ENCODE data around the gene MMP2.

The MMP2 gene

DNA sequence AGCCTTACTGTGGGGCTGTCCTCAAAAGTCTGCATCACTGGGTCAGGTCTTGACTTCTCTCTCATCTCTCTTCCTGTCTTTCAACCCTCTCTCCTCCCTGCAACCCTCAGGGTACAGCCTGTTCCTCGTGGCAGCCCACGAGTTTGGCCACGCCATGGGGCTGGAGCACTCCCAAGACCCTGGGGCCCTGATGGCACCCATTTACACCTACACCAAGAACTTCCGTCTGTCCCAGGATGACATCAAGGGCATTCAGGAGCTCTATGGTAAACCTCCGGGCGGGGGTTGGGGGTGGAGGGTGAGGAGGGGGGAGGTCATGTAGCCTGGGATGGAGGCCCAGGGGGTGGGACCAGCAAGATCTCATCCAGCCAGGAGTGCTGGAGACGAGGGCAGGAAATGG is 12.7 kb downstream of the MMP2 start:
- DNase-seq (ENCODE audit: extremely low read depth in 1 of 2, low read depth in 1 of 2) = no peak

DNA sequence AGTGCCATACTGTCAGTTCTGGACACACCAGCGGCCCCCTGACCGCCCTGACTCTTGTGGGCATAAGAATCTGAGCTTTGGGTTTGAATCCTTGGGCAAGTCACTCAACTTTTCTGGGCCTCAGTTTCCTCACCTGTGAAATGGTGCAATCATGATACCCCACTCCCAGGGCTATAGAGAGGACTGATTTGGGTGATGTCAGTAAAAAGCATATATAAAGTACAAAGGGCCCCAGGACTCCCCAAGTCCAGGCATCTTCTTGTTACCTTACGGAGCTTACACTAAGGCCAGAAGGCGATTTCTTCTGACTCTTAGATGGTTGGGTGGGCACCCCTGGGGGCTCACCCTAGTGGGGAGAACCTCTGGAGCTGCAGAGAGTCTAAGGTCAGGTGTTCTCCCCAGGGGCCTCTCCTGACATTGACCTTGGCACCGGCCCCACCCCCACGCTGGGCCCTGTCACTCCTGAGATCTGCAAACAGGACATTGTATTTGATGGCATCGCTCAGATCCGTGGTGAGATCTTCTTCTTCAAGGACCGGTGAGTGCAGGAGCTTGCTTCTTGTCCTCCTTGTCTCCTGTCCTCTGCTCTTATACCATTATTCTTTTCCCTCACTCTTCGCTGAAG is 13.9 kb downstream of the MMP2 start:
- DNase-seq (ENCODE audit: extremely low read depth in 1 of 2, low read depth in 1 of 2) = no peak

DNA sequence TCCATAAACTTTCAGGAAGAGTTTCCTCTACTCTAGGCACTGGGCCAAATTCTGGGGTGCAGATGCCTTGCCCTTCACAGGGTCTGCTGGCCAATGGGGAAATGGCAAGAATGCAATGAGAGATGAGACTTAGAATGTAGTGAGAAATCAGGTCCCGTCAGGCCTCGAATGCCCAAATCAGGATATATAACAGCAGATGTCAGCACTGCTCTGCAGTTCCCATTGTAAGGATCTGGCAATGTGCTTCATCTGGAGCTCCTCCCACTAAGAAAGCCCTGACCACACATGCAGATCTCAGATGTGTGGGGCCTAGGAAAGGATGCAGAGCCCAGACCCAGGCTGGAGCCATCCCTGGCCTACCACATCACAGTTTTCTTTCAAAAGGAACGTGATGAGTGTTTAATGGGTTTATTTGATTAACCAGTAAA is 16.0 kb downstream of the MMP2 start:
- no peak for DNase-seq (ENCODE audit: extremely low read depth in 1 of 2, low read depth in 1 of 2)

DNA sequence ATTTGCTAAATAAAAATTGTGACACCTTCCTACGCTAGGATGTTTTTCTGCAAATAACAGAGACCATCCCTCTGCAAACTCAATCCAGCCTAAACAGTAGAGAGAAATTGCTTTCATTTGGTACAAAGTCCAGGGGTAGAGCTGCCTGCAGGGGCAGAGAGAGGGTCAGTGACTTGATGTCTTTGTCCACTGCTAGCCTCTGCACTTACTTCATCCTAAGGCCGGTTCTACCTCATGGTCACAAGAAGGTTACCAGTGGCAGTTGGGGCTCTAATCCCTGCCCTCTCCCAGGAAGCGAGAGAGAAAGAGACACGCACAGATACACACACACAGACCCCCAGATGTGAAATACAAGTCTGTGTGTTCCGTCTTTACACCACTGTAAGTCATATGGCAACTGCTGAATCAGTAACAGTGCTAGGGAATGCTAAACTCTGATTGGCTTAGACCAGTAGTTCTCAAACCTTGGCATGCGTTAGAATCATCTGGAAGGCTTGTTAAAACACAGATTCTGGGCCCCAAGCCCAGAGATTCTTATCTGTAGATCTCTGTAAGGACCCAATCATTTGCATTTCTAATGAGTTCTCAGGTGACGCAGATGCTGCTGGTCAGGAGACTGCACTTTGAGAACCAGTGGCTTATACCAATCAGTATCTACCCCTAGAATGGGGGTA is 16.8 kb downstream of the MMP2 start:
- DNase-seq (ENCODE audit: extremely low read depth in 1 of 2, low read depth in 1 of 2) = no peak

DNA sequence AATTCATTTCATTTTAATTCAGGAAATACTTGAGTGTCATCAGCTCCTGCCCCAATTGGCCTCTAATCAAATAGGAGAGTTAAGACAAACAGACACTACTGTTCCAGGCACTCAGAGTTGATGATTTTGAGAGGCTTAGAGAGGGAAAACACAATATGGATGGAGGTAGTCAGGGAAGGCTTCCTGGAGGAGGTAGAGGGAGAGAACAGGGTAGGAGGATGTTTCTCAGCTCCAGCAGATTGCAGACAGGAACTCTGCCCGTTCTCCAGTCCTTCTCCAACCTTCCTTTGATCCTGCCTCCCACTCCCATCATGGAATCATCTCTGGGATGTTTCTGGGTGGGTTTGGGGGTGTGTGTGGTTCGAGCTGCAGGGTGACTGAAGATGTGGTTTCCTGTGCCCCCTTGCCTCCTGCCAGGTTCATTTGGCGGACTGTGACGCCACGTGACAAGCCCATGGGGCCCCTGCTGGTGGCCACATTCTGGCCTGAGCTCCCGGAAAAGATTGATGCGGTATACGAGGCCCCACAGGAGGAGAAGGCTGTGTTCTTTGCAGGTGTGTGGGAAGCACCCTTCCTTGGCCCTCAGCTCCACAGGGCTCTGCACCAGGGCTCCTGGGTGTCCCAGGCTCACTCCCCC is 17.6 kb downstream of the MMP2 start:
- DNase-seq (ENCODE audit: extremely low read depth in 1 of 2, low read depth in 1 of 2) = no peak

DNA sequence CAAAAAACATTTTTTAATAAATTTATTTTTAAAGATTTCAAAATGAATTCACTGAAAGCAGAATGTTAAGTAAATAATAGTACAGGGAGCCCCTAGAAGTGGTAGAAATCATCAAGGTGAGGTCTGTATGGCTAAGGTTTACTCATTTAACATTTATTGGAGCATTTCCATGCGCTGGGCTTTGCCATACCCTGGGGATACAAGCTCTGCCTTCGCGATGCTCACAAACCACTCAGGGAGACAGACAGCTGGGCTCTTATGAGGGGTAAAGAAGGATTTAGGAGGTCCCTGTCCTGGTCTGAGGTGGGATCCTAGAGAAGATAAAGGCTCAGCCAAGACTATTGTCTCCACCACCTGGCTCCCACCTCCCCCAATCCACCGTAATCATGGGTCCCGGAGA is 18.6 kb downstream of the MMP2 start:
- DNase-seq (ENCODE audit: extremely low read depth in 1 of 2, low read depth in 1 of 2) = no peak

DNA sequence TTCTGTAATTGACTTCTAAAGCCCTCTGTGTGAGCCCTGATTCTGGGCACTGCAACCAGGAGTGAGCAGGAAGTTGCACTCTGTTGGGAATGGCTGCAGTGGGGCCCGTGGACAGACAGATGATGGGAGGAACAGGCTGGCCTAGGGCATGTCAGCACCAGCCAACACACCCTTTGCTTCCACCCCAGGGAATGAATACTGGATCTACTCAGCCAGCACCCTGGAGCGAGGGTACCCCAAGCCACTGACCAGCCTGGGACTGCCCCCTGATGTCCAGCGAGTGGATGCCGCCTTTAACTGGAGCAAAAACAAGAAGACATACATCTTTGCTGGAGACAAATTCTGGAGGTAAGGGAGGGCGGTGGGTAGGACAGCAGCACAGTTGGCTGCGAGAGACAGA is 19.1 kb downstream of the MMP2 start:
- no peak for DNase-seq (ENCODE audit: extremely low read depth in 1 of 2, low read depth in 1 of 2)

DNA sequence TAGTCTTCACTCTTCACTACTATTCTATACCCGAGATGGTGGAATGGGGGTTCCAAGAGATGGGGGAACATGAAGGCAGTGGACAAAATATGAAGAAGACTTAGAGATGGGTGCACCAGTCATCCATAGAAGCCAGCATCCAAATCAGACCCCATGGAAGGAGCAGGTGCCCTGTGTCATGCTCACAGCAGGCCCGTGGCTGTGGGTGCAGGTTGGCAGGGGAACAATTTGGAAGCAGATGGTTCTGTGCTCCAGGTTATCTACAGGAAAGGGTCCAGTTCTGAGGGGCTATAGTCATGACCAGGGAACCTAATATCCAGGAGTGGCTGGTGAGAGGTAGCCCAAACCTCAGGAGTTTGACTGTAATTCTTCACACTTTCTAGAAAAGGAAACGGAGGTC is 20.3 kb downstream of the MMP2 start:
- no peak for DNase-seq (ENCODE audit: extremely low read depth in 1 of 2, low read depth in 1 of 2)

DNA sequence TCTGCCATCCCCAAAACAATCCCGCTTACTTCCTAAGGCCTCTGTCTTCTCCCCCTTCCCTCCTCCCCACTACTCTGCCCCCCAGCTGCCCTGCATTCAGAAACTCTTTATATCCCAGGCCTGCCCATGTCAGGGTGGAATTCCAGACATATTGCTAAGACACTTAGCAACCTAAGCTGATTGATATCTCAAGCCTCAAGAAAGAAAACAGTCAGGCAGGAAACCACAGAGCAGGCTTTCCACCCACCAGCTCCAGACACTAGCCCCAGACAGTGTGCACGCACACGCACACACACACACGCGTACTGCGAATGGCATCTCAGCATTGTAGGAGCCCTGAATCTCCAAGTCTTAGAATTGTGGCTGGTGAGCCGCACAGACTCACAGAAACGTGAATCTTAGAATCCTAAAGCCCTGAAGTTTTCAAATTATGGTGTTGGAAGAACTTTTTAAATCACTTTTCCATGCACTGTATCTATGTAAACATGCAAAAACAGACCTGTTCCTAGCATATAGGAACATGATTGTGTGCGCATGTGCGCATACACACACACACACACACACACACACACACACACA is 21.0 kb downstream of the MMP2 start:
- DNase-seq (ENCODE audit: extremely low read depth in 1 of 2, low read depth in 1 of 2) = no peak

DNA sequence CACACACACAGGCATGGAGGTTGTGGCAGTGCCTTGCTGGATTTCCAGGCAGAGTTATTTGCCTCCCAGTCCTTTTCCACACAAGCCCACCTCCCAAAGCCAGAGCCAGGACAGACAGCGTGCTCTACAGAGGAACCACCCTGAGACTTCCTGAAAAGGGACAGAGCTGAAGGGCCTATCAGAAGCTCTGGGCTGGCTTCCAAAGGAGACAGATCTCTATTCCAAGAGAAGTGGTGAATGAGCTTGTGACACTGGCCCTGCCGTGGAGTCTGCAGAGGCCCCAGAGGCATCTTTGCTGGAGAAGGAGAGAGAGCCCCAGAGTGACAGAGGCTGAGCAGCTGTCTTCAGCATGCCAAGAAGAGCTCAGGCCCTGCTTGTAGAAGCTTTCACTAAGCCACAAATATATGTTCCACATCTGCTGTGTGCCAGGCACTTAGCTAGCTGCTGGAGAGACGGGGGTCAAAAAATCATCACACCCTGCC is 21.6 kb downstream of the MMP2 start:
- DNase-seq (ENCODE audit: extremely low read depth in 1 of 2, low read depth in 1 of 2) = no peak

DNA sequence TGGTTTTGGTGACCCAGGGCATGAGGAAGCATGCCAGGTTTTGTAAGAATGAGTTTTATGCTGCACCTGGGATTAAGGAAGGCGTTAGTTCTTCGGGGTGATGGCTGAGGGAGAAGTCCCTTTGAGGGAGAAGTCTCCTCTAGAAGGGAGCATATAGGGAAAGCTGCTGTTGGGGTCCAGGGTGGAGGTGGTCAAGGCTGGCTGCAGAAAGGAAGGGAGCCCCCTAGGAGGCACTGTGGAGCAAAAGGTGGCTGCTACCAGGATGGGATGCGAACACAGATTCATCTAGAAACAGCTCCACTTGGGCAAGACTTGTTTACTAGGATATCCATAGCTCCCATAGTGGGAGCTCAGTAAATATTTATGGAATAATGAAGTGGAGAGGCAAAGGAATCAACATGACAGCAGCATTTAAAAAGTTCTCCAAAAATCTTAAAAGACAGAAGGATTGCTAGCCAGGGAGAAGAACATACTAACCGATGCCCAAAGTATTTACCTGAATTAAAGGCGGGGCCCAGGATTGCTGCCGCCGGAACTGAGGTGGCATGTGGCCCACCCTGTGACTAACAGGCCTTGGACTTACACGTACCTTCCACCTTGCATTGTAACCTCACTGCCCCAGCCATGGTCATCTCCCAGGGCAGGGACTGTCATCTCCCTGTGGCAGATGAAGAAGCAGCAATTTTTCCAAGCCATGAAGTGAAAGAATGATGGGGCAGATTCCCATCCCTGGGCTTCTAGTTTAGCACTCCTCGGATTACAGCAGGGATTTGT is 22.7 kb downstream of the MMP2 start:
- no peak for DNase-seq (ENCODE audit: extremely low read depth in 1 of 2, low read depth in 1 of 2)

DNA sequence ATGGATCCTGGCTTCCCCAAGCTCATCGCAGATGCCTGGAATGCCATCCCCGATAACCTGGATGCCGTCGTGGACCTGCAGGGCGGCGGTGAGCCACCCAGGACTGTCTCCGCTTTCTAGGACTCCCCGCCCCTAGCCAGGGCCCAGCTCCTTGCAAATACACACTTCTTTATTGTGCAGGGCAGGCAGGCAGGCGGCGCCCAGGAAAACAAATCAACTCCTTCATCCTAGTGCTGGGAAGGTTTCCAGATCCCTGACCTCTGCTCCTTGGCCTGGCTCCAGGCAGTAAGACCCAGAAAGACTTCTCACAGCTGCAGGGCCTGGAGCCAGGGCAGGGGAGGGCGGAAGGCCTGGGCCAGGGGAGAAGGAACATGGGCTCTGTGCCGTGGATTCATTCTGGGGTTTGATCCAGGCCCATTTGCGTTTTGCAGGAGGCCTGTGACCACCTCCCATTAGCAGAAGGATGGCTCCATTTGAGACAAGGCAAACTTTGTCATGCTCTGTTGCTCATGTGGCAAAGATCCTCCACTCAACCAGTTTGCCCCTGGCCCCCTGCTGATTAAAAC is 23.9 kb downstream of the MMP2 start:
- no peak for DNase-seq (ENCODE audit: extremely low read depth in 1 of 2, low read depth in 1 of 2)

DNA sequence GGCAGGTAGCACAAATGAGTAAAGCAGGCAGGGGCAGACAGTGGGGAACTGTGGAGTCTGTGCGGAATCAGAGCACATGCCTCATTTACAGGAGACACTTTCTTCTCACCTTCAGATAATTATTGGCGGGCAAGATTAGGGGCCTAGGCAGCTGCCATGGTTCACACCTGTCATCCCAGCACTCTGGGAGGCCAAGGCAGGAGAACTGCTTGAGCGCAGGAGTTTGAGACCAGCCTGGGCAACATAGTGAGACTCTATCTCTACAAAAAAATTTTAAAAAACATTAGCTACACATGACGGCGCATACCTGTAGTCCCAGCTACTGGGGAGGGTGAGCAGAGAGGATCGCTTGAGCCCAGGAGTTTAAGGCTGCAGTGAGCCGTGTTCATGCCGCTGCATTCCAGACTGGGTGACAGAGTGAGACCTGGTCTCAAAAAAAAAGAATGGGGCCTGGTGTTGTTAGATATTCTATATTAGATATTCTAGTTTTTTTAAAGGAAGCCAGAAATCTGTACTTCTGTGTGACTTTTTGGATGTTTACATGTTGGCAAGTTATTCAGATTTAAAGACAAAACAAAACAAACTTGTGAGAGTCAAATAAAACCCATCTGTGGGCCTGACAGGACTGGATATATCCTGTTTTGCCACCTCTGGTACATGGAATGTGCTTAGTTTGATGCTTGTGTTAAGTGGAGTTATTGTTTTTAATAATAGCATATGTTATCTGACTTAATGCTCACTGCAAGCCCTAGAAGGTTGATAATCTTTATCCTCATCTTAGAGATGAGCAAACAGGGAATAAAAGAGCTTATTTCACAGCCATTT is 24.9 kb downstream of the MMP2 start:
- DNase-seq (ENCODE audit: extremely low read depth in 1 of 2, low read depth in 1 of 2) = no peak

DNA sequence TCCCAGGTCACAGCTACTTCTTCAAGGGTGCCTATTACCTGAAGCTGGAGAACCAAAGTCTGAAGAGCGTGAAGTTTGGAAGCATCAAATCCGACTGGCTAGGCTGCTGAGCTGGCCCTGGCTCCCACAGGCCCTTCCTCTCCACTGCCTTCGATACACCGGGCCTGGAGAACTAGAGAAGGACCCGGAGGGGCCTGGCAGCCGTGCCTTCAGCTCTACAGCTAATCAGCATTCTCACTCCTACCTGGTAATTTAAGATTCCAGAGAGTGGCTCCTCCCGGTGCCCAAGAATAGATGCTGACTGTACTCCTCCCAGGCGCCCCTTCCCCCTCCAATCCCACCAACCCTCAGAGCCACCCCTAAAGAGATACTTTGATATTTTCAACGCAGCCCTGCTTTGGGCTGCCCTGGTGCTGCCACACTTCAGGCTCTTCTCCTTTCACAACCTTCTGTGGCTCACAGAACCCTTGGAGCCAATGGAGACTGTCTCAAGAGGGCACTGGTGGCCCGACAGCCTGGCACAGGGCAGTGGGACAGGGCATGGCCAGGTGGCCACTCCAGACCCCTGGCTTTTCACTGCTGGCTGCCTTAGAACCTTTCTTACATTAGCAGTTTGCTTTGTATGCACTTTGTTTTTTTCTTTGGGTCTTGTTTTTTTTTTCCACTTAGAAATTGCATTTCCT is 26.5 kb downstream of the MMP2 start:
- no peak for DNase-seq (ENCODE audit: extremely low read depth in 1 of 2, low read depth in 1 of 2)

DNA sequence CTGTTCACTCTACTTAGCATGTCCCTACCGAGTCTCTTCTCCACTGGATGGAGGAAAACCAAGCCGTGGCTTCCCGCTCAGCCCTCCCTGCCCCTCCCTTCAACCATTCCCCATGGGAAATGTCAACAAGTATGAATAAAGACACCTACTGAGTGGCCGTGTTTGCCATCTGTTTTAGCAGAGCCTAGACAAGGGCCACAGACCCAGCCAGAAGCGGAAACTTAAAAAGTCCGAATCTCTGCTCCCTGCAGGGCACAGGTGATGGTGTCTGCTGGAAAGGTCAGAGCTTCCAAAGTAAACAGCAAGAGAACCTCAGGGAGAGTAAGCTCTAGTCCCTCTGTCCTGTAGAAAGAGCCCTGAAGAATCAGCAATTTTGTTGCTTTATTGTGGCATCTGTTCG is 27.1 kb downstream of the MMP2 start:
- no peak for DNase-seq (ENCODE audit: extremely low read depth in 1 of 2, low read depth in 1 of 2)

DNA sequence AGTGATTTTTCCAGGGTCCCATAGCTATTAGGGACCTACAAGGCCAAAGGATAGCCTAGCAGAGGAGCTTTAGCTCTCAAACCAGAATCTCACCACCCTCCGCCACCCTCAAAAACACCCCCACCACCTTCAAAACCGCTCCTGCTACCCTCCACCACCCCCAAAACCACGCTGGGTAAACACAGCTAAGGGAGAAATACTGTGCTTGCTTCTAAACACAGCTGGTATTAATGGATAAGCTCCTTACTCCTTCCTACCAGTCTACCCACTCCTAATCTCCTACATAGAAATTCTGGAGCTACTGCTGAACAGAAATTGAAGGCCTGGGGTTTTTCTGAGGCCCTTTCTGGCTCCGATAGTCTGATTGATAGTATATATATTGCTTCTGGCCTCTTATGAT is 27.7 kb downstream of the MMP2 start:
- DNase-seq (ENCODE audit: extremely low read depth in 1 of 2, low read depth in 1 of 2) = no peak

DNA sequence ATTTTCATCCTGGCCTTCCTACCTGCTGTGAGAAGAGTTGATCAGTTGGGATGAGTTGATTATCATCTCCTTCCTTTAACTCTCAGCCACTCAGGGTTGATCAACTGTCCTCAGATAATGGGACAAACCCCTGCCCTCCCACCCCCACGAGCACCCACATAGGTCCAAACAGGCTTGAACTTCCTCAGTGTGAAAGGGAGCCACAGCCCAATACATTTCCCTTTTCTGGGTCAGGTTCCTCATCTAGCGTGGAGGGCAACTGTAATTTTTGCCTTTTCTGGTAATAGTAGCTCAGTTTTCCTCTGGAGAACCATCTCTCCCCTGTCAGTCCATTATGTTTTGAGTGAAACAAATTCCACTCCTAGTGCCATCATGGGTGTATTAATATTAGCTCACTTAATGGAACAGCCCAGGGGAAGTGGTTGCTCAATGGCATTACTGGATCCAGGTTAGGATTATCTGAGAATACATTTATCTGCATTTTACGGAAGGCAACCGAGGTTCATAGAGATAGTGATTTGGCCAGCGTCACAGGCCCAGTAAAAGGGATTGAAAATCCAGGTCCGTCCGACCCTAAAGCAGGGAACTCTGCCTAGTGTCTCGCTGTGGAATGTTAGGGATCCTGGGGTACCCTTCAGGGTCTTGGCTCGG is 29.4 kb downstream of the MMP2 start:
- no peak for DNase-seq (ENCODE audit: extremely low read depth in 1 of 2, low read depth in 1 of 2)

DNA sequence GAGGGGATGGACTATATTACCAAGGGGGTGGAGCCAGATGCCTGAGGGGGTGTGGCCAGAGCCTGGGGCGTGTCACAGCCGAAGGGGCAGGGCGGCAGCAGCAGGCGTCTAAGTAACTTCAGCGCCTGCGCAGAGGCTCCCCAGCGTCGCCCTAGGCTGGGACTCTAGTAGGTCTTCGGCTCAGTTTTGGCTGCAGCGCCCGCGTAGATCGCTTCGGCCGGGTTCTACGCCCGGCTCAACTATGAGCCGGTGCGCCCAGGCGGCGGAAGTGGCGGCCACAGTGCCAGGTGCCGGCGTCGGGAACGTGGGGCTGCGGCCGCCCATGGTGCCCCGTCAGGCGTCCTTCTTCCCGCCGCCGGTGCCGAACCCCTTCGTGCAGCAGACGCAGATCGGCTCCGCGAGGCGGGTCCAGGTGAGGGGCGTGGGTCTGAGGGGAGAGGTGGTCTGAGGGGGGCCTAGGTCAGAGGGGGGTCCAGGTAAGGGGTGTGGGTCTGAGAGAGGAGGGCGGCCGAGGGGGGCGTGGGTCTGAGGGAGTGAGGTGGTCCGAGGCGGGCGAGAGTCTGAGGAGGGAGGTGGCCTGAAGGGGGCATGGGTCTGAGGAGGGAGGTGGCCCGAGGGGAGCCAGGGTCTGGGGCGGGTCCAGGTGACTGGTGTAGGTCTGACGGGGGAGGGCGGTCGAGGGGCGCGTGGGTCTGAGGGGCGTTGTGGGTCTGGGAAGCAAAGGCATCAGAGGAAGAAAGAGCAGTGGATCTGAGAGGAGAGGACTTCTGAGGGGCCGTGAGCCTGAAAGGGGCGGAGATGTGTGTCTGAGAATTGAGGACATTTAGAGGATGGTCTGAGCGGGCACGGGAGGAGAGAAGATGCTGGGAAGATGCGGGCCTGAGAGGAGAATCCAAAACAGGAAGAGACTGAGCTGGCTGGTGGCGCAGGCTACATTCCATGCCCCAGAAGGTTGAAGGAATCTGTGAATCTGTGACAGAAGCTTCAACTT is 30.2 kb downstream of the MMP2 start, which contains the start of gene LPCAT2:
Gene LPCAT2, plus strand, starts transcription at position 132 of the 991 bp plus-strand sequence. Its CDS starts 110 bp downstream, at position 242.
- DNase-seq (ENCODE audit: extremely low read depth in 1 of 2, low read depth in 1 of 2) = peak in 1 of 2 donors; percentile 25

All from stimulated activated CD8-positive, alpha-beta memory T cell treated with anti-CD3 and anti-CD28 coated beads, Interleukin-7, amount 100 ng/mL, for 48 hours (primary cell).